Endodermal cell (in vitro differentiated cells): Measurements from ENCODE around the gene EEIG2. TPM values are rescaled to one million over a fixed set of nuclear protein-coding genes. Genes with fewer than 3 reads are reported as not detected.
"Not testable (repeated sequence)": the region's sequence is repeated elsewhere in the genome, so short reads cannot be mapped to it uniquely, and the experiment has no call there.

Source experiments
- DNase-seq: peaks from one replicate; pipeline ENCODE4 v3.0.0-alpha.2; 2017
- H3K27ac ChIP-seq: 2 replicates; pipeline ENCODE4 v1.5.1; 2013; ENCODE audit warnings: mild to moderate bottlenecking, low read depth, low read length, moderate library complexity
- H3K27me3 ChIP-seq: 2 replicates; pipeline ENCODE4 v1.6.1; 2013; ENCODE audit warnings: mild to moderate bottlenecking, low read length, moderate library complexity; ENCODE audit not compliant: insufficient read depth, control insufficient read depth, poor library complexity, severe bottlenecking
- H3K36me3 ChIP-seq: 2 replicates; pipeline ENCODE4 v1.7.0; 2013; ENCODE audit warnings: mild to moderate bottlenecking, low read length, moderate library complexity; ENCODE audit not compliant: control insufficient read depth, insufficient read depth
- H3K4me1 ChIP-seq: one replicate; pipeline ENCODE4 v1.7.0; 2013; ENCODE audit warnings: low read length; ENCODE audit not compliant: control insufficient read depth, insufficient read depth
- H3K4me3 ChIP-seq: 2 replicates; pipeline ENCODE4 v1.5.1; 2013; ENCODE audit warnings: mild to moderate bottlenecking, low read length, moderate library complexity
- H3K9ac ChIP-seq: 2 replicates; pipeline ENCODE4 v1.6.1; 2013; ENCODE audit warnings: mild to moderate bottlenecking, low read length, moderate library complexity; ENCODE audit not compliant: poor library complexity, severe bottlenecking; ENCODE audit errors: extremely low read depth
- H3K9me3 ChIP-seq: 2 replicates; pipeline ENCODE4 v1.6.1; 2013; ENCODE audit warnings: mild to moderate bottlenecking, low read length, moderate library complexity; ENCODE audit not compliant: control insufficient read depth
- H3K27ac Mint-ChIP-seq: 2 replicates; pipeline ENCODE4 v1.8.0; 2020; ENCODE audit warnings: mixed read lengths
- H3K27me3 Mint-ChIP-seq: 2 replicates; pipeline ENCODE4 v1.8.0; 2021; ENCODE audit warnings: mild to moderate bottlenecking, mixed read lengths; ENCODE audit not compliant: insufficient read depth
- H3K36me3 Mint-ChIP-seq: 2 replicates; pipeline ENCODE4 v1.8.0; 2020; ENCODE audit warnings: low read depth, mixed read lengths
- H3K4me1 Mint-ChIP-seq: 2 replicates; pipeline ENCODE4 v1.8.0; 2020; ENCODE audit warnings: mixed read lengths
- H3K4me3 Mint-ChIP-seq: 2 replicates; pipeline ENCODE4 v1.8.0; 2020; ENCODE audit warnings: mild to moderate bottlenecking, moderate library complexity, mixed read lengths
- H3K9me3 Mint-ChIP-seq: 2 replicates; pipeline ENCODE4 v1.8.0; 2020; ENCODE audit warnings: mild to moderate bottlenecking, mixed read lengths
- WGBS, 2 experiments: methylation state at CpG; one replicate each; pipeline versions ENCODE4 v1.1.5 to v1.1.7; 2013; ENCODE audit warnings: missing lambda C conversion rate in 2 of 2, mixed read lengths in 1 of 2; ENCODE audit not compliant: insufficient coverage in 1 of 2, insufficient read length in 1 of 2; 5-methylcytosine and 5-hydroxymethylcytosine counted together
- total RNA-seq, 2 donors: library from RNA; stranded (reverse); fragmentation: NEBNext Ultra II Directional in 1 of 2; extraction: Animal tissue kit (Norgen Biotek cat#: 25700) in 1 of 2; gene quantifications; 2 replicates in 1 of 2; 3 replicates in 1 of 2; pipeline ENCODE4 v1.2.1, GENCODE V29; 2021
- TF ChIP-seq, protein P1 (sequence below): fragments of 200-600 bp; sonication (generic); conservative IDR thresholded peaks from 2 replicates; pipeline ENCODE4 v1.5.0; 2021; ENCODE audit warnings: antibody characterized with exemption, mild to moderate bottlenecking

Gene EEIG2
- total RNA-seq, 2 donors from 2014 or later: 10.2 to 12.9 TPM

DNA sequence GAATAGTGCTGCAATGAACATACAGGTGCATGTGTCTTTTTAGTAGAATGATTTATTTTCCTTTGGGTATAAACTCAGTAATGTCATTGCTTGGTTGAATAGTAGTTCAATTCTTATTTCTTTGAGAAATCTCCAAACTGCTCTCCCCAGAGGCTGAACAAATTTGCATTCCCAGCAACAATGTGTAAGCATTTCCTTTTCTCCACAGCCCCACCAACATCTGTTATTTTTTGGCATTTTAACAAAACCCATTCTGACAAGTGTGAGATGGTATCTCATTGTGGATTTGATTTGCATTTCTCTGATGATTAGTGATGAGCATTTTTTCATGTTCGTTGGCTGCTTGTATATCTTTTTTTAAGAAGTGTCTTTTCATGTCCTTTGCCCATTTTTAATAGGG, 21.9 kb upstream of the EEIG2 start:
- H3K36me3 Mint-ChIP-seq: no peaks in the 10 kb centered on the region
- DNase-seq: no peak
- peaks cover 2% of the 10 kb centered on the region for H3K4me1 Mint-ChIP-seq

DNA sequence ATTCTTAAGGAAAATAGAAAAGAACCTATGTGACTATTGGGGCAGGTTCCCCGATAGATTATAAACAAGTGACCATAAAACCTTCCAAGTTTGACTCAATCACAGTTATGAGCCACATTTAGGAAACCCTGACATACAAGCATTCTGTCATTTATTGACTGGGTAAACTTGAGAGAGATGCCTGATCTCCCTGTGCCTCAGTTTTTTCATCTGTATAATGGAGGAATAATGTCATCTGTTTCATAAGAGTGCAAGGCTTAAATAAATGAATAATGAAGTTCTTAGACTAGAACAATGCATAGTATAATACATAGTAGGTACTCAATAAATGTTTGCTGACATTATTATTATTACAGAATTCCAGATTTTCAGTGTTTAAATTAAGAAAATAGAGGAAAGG, 18.9 kb upstream of the EEIG2 start:
- H3K27ac ChIP-seq: no peak overlapping the region
- no peak overlapping the region for H3K4me3 Mint-ChIP-seq
- DNase-seq: no peak
- H3K9me3 ChIP-seq: peaks cover 3% of the 10 kb centered on the region
- H3K4me1 Mint-ChIP-seq: no peaks in the 10 kb centered on the region
- H3K4me3 ChIP-seq: no peak overlapping the region
- no peaks in the 10 kb centered on the region for H3K27me3 ChIP-seq
- H3K36me3 ChIP-seq: no peaks in the 10 kb centered on the region
- TF ChIP-seq, protein P1, sequence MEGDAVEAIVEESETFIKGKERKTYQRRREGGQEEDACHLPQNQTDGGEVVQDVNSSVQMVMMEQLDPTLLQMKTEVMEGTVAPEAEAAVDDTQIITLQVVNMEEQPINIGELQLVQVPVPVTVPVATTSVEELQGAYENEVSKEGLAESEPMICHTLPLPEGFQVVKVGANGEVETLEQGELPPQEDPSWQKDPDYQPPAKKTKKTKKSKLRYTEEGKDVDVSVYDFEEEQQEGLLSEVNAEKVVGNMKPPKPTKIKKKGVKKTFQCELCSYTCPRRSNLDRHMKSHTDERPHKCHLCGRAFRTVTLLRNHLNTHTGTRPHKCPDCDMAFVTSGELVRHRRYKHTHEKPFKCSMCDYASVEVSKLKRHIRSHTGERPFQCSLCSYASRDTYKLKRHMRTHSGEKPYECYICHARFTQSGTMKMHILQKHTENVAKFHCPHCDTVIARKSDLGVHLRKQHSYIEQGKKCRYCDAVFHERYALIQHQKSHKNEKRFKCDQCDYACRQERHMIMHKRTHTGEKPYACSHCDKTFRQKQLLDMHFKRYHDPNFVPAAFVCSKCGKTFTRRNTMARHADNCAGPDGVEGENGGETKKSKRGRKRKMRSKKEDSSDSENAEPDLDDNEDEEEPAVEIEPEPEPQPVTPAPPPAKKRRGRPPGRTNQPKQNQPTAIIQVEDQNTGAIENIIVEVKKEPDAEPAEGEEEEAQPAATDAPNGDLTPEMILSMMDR: no peak
- no peak overlapping the region for H3K27ac Mint-ChIP-seq
- H3K9ac ChIP-seq: no peak overlapping the region
- H3K27me3 Mint-ChIP-seq: no peaks in the 10 kb centered on the region
- 100% methylated on average over 1 of the region's 1 CpG for WGBS, 2 experiments
- peaks cover 14% of the 10 kb centered on the region for H3K9me3 Mint-ChIP-seq
- H3K4me1 ChIP-seq: no peaks in the 10 kb centered on the region
- no peaks in the 10 kb centered on the region for H3K36me3 Mint-ChIP-seq

More for the DNA sequence above, 21.9 kb upstream of the EEIG2 start:
- H3K4me1 ChIP-seq: no peaks in the 10 kb centered on the region
- H3K27ac ChIP-seq: no peak overlapping the region
- WGBS, 2 experiments: 80 to 82% methylated on average over 1 of the region's 1 CpG
- Mint-ChIP-seq H3K4me3 (no peak overlapping the region), H3K9me3 (peaks cover 17% of the 10 kb centered on the region), H3K27ac (no peak overlapping the region), H3K27me3 (no peaks in the 10 kb centered on the region)
- H3K4me3 ChIP-seq: no peak overlapping the region
- H3K9me3 ChIP-seq: peaks cover 12% of the 10 kb centered on the region
- H3K9ac ChIP-seq: no peak overlapping the region
- no peaks in the 10 kb centered on the region for H3K36me3 ChIP-seq
- TF ChIP-seq, protein P1: no peak
- H3K27me3 ChIP-seq: no peaks in the 10 kb centered on the region

DNA sequence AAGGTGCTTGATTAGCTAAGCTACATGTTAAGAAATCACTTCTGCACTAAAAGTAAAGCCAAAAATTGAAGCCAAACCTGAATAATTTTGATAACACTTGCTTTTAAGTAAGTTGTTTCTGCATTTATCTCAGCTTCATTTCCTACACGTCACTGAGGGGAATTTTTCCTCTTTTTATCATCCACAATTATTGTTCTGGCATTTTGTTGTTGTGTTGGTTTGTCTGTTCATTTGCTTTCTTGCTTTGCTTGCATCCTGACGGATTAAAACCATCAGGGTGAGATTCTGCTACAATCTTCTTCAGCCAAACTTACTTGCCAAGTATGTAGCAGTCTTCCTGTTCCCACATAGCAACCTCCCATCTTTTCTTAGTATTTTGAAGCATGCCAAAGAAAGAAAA, 18.0 kb upstream of the EEIG2 start:
- no peak for DNase-seq
- no peaks in the 10 kb centered on the region for H3K27me3 Mint-ChIP-seq

DNA sequence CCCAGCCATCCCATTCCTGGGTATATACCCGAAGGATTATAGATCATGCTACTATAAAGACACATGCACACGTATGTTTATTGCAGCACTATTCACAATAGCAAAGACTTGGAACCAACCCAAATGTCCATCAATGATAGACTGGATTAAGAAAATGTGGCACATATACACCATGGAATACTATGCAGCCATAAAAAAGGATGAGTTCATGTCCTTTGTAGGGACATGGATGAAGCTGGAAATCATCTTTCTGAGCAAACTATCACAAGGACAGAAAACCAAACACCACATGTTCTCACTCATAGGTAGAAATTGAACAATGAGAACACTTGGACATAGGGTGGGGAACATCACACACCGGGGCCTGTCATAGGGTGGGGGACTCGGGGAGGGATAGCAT, 12.4 kb upstream of the EEIG2 start:
- not testable (repeated sequence) for H3K4me1 ChIP-seq, H3K4me3 ChIP-seq, H3K9me3 ChIP-seq, H3K27me3 Mint-ChIP-seq, H3K9me3 Mint-ChIP-seq, H3K36me3 Mint-ChIP-seq, DNase-seq, H3K9ac ChIP-seq, H3K4me1 Mint-ChIP-seq, H3K27ac ChIP-seq, H3K4me3 Mint-ChIP-seq, H3K27me3 ChIP-seq, H3K27ac Mint-ChIP-seq, H3K36me3 ChIP-seq
- 95% methylated on average over 2 of the region's 4 CpGs; no CpG with 5 or more reads in 1 of the 2 experiments for WGBS, 2 experiments

More for the DNA sequence above, 18.0 kb upstream of the EEIG2 start:
- Histone ChIP-seq H3K4me1 (no peaks in the 10 kb centered on the region), H3K27ac (no peak overlapping the region), H3K4me3 (no peak overlapping the region), H3K9me3 (peaks cover 3% of the 10 kb centered on the region), H3K36me3 (no peaks in the 10 kb centered on the region), H3K27me3 (no peaks in the 10 kb centered on the region), H3K9ac (no peak overlapping the region)
- WGBS, 2 experiments: 87% methylated on average over 1 of the region's 2 CpGs; no CpG with 5 or more reads in 1 of the 2 experiments
- peaks cover 10% of the 10 kb centered on the region for H3K9me3 Mint-ChIP-seq
- no peaks in the 10 kb centered on the region for H3K36me3 Mint-ChIP-seq
- no peaks in the 10 kb centered on the region for H3K4me1 Mint-ChIP-seq
- no peak overlapping the region for H3K27ac Mint-ChIP-seq
- TF ChIP-seq, protein P1: no peak
- no peak overlapping the region for H3K4me3 Mint-ChIP-seq
